OCI-LY1 (cell line): ENCODE measurements around the gene CDC42BPA.

ENCODE experiments used
- H2AFZ ChIP-seq: fragments of 200-600 bp; sonication (generic), shearing (Covaris generic); 2 replicates; pipeline ENCODE4 v1.6.0; 2014; ENCODE audit warnings: antibody characterized with exemption, mild to moderate bottlenecking, low read length
- H3F3A ChIP-seq: fragments of 200-600 bp; sonication (generic), shearing (Covaris generic); 2 replicates; pipeline ENCODE4 v1.6.0; 2014; ENCODE audit warnings: mild to moderate bottlenecking, antibody characterized with exemption, low read length, moderate library complexity; ENCODE audit not compliant: insufficient read depth
- H3K27ac ChIP-seq: fragments of 200-600 bp; sonication (generic); 2 replicates; pipeline ENCODE4 v1.5.1; 2014; ENCODE audit warnings: low read length, mixed run types, mild to moderate bottlenecking, low read depth; ENCODE audit not compliant: poor library complexity, severe bottlenecking
- H3K27me3 ChIP-seq: fragments of 200-600 bp; sonication (generic); 2 replicates; pipeline ENCODE4 v1.6.0; 2014; ENCODE audit warnings: antibody characterized with exemption, mild to moderate bottlenecking, low read length, moderate library complexity; ENCODE audit not compliant: insufficient read depth
- H3K36me3 ChIP-seq: fragments of 200-600 bp; sonication (generic); 2 replicates; pipeline ENCODE4 v1.6.1; 2014; ENCODE audit warnings: mild to moderate bottlenecking, antibody characterized with exemption, low read length, moderate library complexity, mixed read lengths; ENCODE audit not compliant: insufficient read depth
- H3K4me1 ChIP-seq: fragments of 200-600 bp; sonication (generic); 2 replicates; pipeline ENCODE4 v1.5.1; 2014; ENCODE audit warnings: mild to moderate bottlenecking, low read length, moderate library complexity; ENCODE audit not compliant: insufficient read depth, severe bottlenecking
- H3K4me2 ChIP-seq: fragments of 200-600 bp; sonication (generic), shearing (Covaris generic); 2 replicates; pipeline ENCODE4 v1.6.1; 2014; ENCODE audit warnings: low read length
- H3K4me3 ChIP-seq: fragments of 200-600 bp; sonication (generic); 2 replicates; pipeline ENCODE4 v1.5.1; 2014; ENCODE audit warnings: low read length, low read depth, mild to moderate bottlenecking, mixed read lengths; ENCODE audit not compliant: poor library complexity, severe bottlenecking
- H3K79me2 ChIP-seq: fragments of 200-600 bp; shearing (Covaris generic); 2 replicates; pipeline ENCODE4 v1.6.1; 2016; ENCODE audit warnings: mixed run types, low read length, mixed read lengths; ENCODE audit not compliant: insufficient read depth
- H3K9ac ChIP-seq: fragments of 200-600 bp; sonication (generic), shearing (Covaris generic); 2 replicates; pipeline ENCODE4 v1.6.1; 2014; ENCODE audit warnings: mild to moderate bottlenecking, low read length, mixed read lengths
- H3K9me2 ChIP-seq: fragments of 200-600 bp; sonication (generic), shearing (Covaris generic); 2 replicates; pipeline ENCODE4 v1.6.1; 2014; ENCODE audit warnings: low read depth, mild to moderate bottlenecking, low read length, mixed read lengths
- H3K9me3 ChIP-seq: fragments of 200-600 bp; shearing (Covaris generic); 2 replicates; pipeline ENCODE4 v1.6.1; 2014; ENCODE audit warnings: low read length, mixed read lengths
- H4K20me1 ChIP-seq: fragments of 200-600 bp; sonication (generic), shearing (Covaris generic); 2 replicates; pipeline ENCODE4 v1.6.0; 2016; ENCODE audit warnings: mild to moderate bottlenecking, low read length; ENCODE audit not compliant: insufficient read depth
- CTCF ChIP-seq: fragments of 200-600 bp; sonication (generic), shearing (Covaris generic); IDR thresholded peaks from 2 replicates; pipeline ENCODE4 v1.5.1; 2017; ENCODE audit warnings: mild to moderate bottlenecking, antibody characterized with exemption, low read length, moderate library complexity, mixed read lengths
- EZH2 ChIP-seq: fragments of 200-600 bp; sonication (generic), shearing (Covaris generic); IDR thresholded peaks from 2 replicates; pipeline ENCODE4 v1.8.0; 2017; ENCODE audit warnings: borderline replicate concordance, mixed run types, mild to moderate bottlenecking, antibody characterized with exemption, low read length, moderate library complexity, mixed read lengths

Gene CDC42BPA

GRCh38 chr1:227124473-227124872 lies 193.8 kb downstream of the CDC42BPA start:
- no peaks in the 10 kb centered on the region for H3K36me3 ChIP-seq

GRCh38 chr1:227120826-227121225 lies 197.5 kb downstream of the CDC42BPA start:
- Histone ChIP-seq H3K27me3 (no peaks in the 10 kb centered on the region), H3K36me3 (no peaks in the 10 kb centered on the region), H3K79me2 (no peaks in the 10 kb centered on the region), H2AFZ (no peak overlapping the region), H4K20me1 (no peaks in the 10 kb centered on the region), H3K4me2 (no peak overlapping the region), H3F3A (no peaks in the 10 kb centered on the region), H3K4me3 (no peak overlapping the region), H3K9ac (no peak overlapping the region), H3K9me3 (no peaks in the 10 kb centered on the region), H3K4me1 (no peaks in the 10 kb centered on the region), H3K9me2 (no peaks in the 10 kb centered on the region), H3K27ac (no peak overlapping the region)
- TF ChIP-seq CTCF (no peak), EZH2 (no peak)

More at GRCh38 chr1:227124473-227124872, 193.8 kb downstream of the CDC42BPA start:
- Histone ChIP-seq H3K79me2 (no peaks in the 10 kb centered on the region; the same call in 1 of the 2 replicates), H2AFZ (no peak overlapping the region), H3F3A (no peaks in the 10 kb centered on the region), H3K27me3 (no peaks in the 10 kb centered on the region), H3K4me3 (no peak overlapping the region), H3K9ac (no peak overlapping the region), H3K4me1 (no peaks in the 10 kb centered on the region), H3K9me3 (no peaks in the 10 kb centered on the region), H3K9me2 (no peaks in the 10 kb centered on the region), H3K27ac (no peak overlapping the region), H4K20me1 (no peaks in the 10 kb centered on the region), H3K4me2 (no peak overlapping the region)
- no peak for TF ChIP-seq EZH2
- no peak for TF ChIP-seq CTCF

- Histone ChIP-seq H3K9ac (no peak overlapping the region), H3K36me3 (no peaks in the 10 kb centered on the region), H3K9me3 (no peaks in the 10 kb centered on the region), H3F3A (no peaks in the 10 kb centered on the region), H3K4me3 (no peak overlapping the region), H3K27me3 (no peaks in the 10 kb centered on the region), H3K4me2 (no peak overlapping the region), H3K9me2 (no peaks in the 10 kb centered on the region), H3K4me1 (no peaks in the 10 kb centered on the region), H3K27ac (no peak overlapping the region), H4K20me1 (no peaks in the 10 kb centered on the region), H3K79me2 (no peaks in the 10 kb centered on the region), H2AFZ (no peak overlapping the region)
- TF ChIP-seq CTCF (no peak), EZH2 (no peak)
Measured at GRCh38 chr1:227112538-227112937, 205.8 kb downstream of the CDC42BPA start.
